Activated T-cell treated with anti-CD3 and anti-CD28 coated beads for 24 hours (primary cell): Measurements from ENCODE around the gene CCS.
"Not testable (repeated sequence)": the region's sequence is repeated elsewhere in the genome, so short reads cannot be mapped to it uniquely, and the experiment has no call there.

ENCODE experiments used
- DNase-seq: peaks from one replicate; pipeline ENCODE4 v3.0.0-alpha.2; 2020; ENCODE audit warnings: low read depth

CCS gene

DNA sequence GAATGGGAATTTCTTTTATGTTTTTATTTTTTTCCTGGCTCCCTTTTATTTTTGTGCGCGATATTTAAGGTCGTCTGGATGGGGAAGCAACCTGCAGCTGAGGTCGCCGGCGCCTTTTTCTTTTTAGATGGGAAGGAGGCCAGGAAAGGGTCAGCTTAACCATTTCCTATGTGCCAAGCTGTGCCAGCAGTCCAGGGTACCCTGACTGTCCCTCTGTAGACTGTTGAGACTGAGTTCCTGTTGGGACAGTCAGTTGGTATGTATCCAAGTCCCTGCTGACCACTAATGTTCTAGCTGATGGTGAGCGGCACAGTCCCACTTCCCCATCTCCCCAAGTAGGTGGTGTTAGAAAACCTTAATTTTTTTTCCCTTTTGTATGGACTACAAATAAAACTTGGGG lies 33.9 kb downstream of the CCS start:
- no peak for DNase-seq

DNA sequence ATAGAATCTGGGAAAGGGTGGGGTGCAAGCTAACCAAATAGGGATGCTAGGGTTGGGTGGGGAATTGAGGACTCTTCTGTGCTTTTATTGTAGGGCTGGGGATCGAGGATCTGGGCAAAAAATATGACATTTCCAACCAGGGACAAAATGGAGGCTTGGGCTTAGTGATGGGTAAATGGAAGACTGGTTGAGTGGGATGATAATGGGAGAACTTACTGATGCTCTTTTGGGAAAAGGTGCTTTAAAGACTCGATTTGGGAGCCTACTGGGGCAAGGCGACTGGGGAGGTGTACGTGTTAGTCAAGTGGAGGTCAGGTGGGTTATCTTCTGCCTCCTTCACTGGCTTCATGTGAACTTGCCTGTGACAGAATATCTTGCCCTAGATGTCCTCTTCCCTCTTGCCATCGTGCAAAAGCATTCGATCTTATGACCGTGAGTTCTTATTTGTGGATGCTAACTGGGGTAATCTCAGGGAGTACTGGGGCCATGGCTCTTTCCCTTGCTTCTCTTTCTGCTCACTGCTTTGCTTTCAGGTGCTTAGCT lies 35.1 kb downstream of the CCS start:
- no peak for DNase-seq

GRCh38 chr11:66629356-66629755 lies 36.4 kb downstream of the CCS start:
- DNase-seq: no peak

DNA sequence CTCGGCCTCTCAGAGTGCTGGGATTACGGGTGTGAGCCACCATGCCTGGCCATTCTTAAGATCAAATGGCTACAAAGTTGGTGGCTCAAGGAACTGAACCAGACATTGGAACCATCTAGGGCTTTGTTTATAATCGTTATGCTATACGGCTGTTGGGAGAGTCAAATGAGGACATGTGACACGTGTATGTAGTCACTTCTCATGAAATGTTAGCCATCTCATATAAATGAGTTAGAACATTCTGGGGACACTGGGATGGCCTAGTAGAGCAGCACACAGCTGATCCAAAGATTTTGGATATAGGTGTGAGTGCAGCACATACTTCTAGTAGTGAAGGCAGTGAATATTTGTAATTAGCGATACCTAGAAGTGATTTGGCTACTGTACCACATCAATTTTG lies 38.9 kb downstream of the CCS start:
- no peak for DNase-seq

DNA sequence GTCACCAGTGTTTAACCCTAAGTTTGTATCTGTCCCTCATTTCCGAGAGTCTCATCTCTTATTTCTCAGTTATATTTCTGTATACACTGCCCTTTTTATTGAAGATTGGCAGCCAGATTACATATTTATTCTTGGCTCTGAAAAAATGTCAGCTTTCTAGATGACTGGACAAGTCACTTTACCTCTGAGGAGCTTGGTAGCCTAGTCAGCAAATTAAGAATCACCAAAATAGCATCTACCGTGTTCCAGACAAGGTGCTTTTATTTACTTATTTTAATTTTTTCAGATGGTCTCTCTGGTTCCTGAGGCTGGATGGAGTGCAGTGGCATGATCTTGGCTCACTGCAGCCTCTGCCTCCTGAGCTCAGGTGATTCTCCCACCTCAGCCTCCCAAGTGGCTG lies 40.0 kb downstream of the CCS start:
- no peak for DNase-seq

DNA sequence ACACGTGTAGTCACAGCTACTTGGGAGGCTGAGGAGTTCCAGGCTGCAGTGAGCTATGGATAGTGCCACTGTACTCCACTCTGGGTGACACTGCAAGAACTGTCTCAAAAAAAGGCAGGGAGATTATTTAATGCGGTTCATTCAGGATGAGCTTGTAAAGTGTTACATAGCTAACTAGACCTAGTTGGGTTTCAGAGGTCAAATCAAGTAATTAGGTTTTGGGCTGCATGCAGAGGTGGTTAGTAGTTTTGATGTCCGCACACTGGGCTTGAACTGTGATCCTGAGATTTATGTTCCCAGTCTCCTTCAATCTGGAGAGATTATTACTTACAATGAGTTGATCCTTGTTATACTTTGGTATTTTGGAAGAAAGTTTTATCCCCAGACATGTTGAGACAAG lies 43.4 kb downstream of the CCS start:
- DNase-seq: no peak

DNA sequence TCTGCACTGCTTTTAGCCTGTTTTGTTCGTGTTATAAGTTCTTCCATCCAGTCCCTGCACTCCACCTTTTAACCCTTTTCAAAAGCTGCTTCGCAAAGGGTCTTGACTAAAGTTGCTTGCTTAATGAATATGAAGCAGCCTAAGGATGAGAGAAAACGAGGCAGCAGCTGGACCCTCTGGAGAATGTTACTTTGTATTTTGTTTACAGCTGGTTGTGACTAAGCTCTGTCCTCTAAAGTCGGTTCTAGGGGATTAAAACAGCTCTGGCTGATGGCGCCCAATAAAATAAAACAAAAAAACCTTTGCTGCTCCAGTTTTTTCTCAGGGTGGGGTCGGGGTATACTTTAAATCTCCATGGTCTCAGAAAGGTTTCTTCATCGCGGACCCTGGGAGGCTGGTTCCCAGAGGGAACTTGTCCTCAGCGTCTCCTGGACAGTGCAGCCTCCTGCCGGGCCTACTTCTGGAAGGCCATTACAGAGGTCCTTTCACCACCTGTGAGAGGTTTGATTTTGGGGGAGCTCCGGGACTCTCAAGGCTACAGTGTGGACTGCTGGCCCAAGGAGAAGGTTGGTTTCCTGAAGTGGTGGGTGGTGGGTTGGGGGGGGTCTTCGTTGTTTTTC lies 44.7 kb downstream of the CCS start:
- no peak for DNase-seq

GRCh38 chr11:66638177-66639065 lies 45.4 kb downstream of the CCS start, which contains the start of gene RBM4:
RBM4 (plus strand) TSS chr11:66638703; CDS start chr11:66639712, 1,009 bp downstream.
- DNase-seq: peak; percentile 96

DNA sequence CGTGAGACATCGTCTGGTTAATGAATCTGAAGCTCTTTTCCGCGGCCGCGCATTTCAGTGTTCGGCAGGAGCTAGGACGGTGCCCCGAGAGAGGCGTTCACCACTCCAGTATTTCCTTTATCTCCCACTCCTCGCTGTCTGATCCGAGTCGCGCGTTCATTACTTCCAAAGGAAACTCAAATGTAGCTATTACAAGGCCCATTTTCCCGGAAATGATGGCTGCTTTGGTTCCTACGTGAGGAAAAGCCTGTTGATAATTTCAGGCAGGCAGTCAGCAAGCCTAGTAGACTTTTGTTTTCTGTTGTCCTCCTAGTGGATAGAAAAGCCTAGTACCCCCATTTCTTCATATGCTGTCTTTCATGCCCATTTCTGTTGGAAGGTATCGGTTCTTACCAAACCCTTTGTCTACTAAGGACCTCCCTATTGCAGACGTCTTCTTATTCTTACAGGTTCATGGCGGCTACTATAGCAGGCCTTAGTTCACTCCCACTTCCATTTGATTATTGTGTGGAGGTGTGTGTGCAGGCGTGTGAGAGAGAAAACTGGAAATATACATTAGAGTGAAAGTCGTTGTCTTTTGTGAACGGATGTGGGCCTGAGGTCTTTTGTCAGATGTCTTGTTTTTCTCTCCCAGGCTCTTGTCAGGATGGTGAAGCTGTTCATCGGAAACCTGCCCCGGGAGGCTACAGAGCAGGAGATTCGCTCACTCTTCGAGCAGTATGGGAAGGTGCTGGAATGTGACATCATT lies 46.3 kb downstream of the CCS start:
- DNase-seq: no peak

DNA sequence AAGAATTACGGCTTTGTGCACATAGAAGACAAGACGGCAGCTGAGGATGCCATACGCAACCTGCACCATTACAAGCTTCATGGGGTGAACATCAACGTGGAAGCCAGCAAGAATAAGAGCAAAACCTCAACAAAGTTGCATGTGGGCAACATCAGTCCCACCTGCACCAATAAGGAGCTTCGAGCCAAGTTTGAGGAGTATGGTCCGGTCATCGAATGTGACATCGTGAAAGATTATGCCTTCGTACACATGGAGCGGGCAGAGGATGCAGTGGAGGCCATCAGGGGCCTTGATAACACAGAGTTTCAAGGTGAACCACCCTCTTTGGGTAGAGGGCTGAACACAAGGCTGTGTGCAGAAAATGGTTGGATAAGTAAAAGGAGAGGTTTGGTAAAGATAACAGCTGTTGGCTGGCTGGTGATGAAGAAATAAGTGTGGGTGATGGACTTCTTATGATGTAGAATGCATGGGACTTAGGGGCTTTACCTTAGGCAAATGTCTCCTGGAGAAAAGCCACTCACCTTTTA lies 46.9 kb downstream of the CCS start:
- DNase-seq: not testable (repeated sequence)

- DNase-seq: no peak
Observed at GRCh38 chr11:66641834-66642233, 48.8 kb downstream of the CCS start.

GRCh38 chr11:66643745-66644437 lies 50.9 kb downstream of the CCS start:
- DNase-seq: no peak

DNA sequence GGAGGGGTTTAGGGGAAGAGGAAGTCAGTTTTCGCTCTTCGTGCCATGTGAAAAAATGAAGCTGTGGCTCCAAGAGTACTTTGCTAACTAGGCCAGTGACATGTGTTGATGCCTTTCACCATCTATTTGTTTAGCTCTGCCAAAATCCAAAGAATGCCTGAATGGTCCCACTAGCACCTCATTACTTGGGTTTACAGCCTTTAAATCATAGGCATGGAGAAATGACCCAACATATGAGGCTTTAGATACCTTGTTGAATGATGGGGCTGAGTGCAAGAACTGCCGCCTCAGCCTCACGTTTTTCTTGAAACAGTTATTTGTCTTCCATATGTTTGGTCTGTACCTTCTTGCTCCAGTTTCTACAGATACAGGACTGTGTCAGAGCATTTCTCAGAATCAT lies 53.8 kb downstream of the CCS start:
- no peak for DNase-seq

- no peak for DNase-seq
Observed at GRCh38 chr11:66649903-66650302, 56.9 kb downstream of the CCS start.

- no peak for DNase-seq
Observed at GRCh38 chr11:66651016-66651415, 58.0 kb downstream of the CCS start.

- no peak for DNase-seq
Observed at GRCh38 chr11:66652651-66653050, 59.7 kb downstream of the CCS start.

DNA sequence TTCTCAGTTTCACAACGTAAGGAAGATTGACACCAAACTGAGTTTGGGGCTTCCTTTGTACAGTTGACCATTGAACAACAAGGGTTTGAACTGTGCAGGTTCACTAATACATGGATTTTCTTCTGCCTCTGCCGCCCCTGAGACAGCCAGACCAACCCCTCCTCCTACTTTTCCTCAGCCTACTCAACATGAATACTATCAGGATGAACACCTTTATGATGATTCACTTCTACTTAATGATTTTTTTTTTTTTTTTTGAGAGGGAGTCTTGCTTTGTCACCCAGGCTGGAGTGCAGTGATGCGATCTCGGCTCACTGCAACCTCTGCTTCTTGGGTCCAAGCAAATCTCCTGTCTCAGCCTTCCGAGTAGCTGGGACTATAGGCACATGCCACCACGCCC lies 60.1 kb downstream of the CCS start:
- no peak for DNase-seq
